Kidney epithelial cell (primary cell): ENCODE data around the gene SHISA3. TPM values are rescaled to one million over a fixed set of nuclear protein-coding genes. Genes with fewer than 3 reads are reported as not detected.

ENCODE experiments used
- DNase-seq: peaks from one replicate; pipeline ENCODE4 v3.0.0-alpha.2; 2010; ENCODE audit warnings: low read depth
- H3K27me3 ChIP-seq: 2 replicates; pipeline ENCODE4 v1.6.0; 2011; ENCODE audit warnings: low read length; ENCODE audit not compliant: control insufficient read depth, insufficient read depth
- H3K36me3 ChIP-seq: 2 replicates; pipeline ENCODE4 v1.5.1; 2011; ENCODE audit warnings: low read length; ENCODE audit not compliant: control insufficient read depth, insufficient read depth
- H3K4me3 ChIP-seq: 2 replicates; pipeline ENCODE4 v1.5.1; 2011; ENCODE audit warnings: low read depth, mild to moderate bottlenecking, control low read depth, low read length
- total RNA-seq: library from RNA; depleted of rRNA; stranded (reverse); fragments of >200 nt; gene quantifications from 2 replicates; pipeline ENCODE4 v1.2.3, GENCODE V29; 2015
- TF ChIP-seq, protein P1 (sequence below): IDR thresholded peaks from 2 replicates; pipeline ENCODE4 v1.5.1; 2011; ENCODE audit warnings: mild to moderate bottlenecking, moderate library complexity, low read length, control low read depth, inconsistent platforms; ENCODE audit not compliant: insufficient read depth, poor library complexity, severe bottlenecking

The SHISA3 gene
- total RNA-seq, 1 donor from 2014 or later = 0.38 TPM

DNA sequence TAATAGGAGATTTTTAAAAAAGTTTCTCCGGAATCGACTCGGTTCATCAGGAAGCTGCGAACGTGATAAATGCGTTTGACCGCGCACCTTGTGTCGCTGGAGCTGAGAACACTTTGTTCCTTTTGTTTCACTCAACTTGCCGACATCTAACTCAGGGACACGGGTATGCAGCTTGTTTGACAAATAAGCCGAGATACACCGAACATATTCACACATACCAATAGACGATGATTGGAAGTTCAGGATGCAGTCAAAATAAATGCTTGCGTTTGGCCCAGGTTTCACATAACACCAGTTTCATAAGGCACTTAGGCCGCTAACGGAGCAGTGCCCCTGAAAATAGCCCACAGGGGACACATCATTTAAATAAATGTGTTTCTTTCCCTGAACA is 932 bp upstream of the SHISA3 start:
- DNase-seq = no peak
- H3K4me3 ChIP-seq = no peak overlapping the region
- H3K36me3 ChIP-seq = no peaks in the 10 kb centered on the region
- TF ChIP-seq, protein P1, sequence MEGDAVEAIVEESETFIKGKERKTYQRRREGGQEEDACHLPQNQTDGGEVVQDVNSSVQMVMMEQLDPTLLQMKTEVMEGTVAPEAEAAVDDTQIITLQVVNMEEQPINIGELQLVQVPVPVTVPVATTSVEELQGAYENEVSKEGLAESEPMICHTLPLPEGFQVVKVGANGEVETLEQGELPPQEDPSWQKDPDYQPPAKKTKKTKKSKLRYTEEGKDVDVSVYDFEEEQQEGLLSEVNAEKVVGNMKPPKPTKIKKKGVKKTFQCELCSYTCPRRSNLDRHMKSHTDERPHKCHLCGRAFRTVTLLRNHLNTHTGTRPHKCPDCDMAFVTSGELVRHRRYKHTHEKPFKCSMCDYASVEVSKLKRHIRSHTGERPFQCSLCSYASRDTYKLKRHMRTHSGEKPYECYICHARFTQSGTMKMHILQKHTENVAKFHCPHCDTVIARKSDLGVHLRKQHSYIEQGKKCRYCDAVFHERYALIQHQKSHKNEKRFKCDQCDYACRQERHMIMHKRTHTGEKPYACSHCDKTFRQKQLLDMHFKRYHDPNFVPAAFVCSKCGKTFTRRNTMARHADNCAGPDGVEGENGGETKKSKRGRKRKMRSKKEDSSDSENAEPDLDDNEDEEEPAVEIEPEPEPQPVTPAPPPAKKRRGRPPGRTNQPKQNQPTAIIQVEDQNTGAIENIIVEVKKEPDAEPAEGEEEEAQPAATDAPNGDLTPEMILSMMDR = no peak
- H3K27me3 ChIP-seq = peaks cover 41% of the 10 kb centered on the region

GRCh38 chr4:42397635-42398170 is 415 bp downstream of the SHISA3 start:
- Histone ChIP-seq H3K27me3 (peaks cover 41% of the 10 kb centered on the region), H3K36me3 (no peaks in the 10 kb centered on the region), H3K4me3 (peak overlapping the region; percentile 36)
- TF ChIP-seq, protein P1 = no peak
- no peak for DNase-seq

- DNase-seq = no peak
- H3K4me3 ChIP-seq = peak overlapping the region; percentile 36
- TF ChIP-seq, protein P1 = no peak
- no peaks in the 10 kb centered on the region for H3K36me3 ChIP-seq
- H3K27me3 ChIP-seq = peaks cover 41% of the 10 kb centered on the region
These were observed 1.0 kb downstream of the SHISA3 start for GRCh38 chr4:42398171-42398870.

DNA sequence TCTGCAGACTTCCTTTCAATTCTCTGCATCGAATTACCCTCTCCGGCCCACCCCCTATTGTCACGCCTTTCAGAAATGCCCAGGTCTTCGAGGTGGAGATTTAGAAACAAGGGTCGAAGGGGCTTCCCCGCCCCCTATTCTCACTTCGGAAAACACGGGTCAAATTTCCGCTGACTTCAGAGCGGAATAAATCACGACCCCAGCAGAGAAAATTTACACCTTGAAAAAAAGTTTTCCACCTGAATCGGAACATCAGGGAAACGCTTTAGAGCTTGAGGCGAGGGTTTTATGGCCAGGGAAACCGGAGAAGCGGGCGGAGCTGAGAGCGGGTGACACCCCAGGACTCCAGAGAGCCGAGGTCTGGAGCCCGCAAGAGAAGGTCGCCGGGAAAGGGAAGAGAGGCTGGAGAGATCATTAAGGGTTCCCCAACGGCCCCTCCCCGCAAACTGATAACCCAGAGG is 1.6 kb downstream of the SHISA3 start:
- Histone ChIP-seq H3K27me3 (peaks cover 41% of the 10 kb centered on the region), H3K4me3 (peak overlapping the region; percentile 36), H3K36me3 (no peaks in the 10 kb centered on the region)
- TF ChIP-seq, protein P1 = no peak
- no peak for DNase-seq

GRCh38 chr4:42399393-42399792 is 2.1 kb downstream of the SHISA3 start:
- H3K4me3 ChIP-seq = no peak overlapping the region
- TF ChIP-seq, protein P1 = no peak
- no peaks in the 10 kb centered on the region for H3K36me3 ChIP-seq
- H3K27me3 ChIP-seq = peaks cover 41% of the 10 kb centered on the region
- DNase-seq = no peak
